Measurements from ENCODE around the gene ADAMTSL2.

GRCh38 chr9:133551446-133551845, 16.9 kb downstream of the ADAMTSL2 start:
- TF ChIP-seq CTCF (IDR thresholded peaks at IDR 0.05; ENCODE audit: low read depth, low read length, missing input control), result no peak
- TF ChIP-seq SP1 (IDR thresholded peaks at IDR 0.05), result no peak
- no peak for TF ChIP-seq RAD21 (IDR thresholded peaks at IDR 0.05)
- TF ChIP-seq GABPA (IDR thresholded peaks at IDR 0.05 in 1 of 2, conservative IDR thresholded peaks at IDR 0.05 in 1 of 2), result no peak
- no peak for TF ChIP-seq YY1 (IDR thresholded peaks at IDR 0.05)
- no peak for TF ChIP-seq MAX (IDR thresholded peaks at IDR 0.05)
- no peak for TF ChIP-seq ATF3 (IDR thresholded peaks at IDR 0.05)
- TF ChIP-seq TAF1 (conservative IDR thresholded peaks at IDR 0.05), result no peak
- no peak for TF ChIP-seq RXRA (IDR thresholded peaks at IDR 0.05)
- no peak for TF ChIP-seq JUND (IDR thresholded peaks at IDR 0.05)
- no peak for TF ChIP-seq EGR1 (IDR thresholded peaks at IDR 0.05; ENCODE audit: low read depth in 2 of 2)
- no peak for TF ChIP-seq FOXA1 (IDR thresholded peaks at IDR 0.05)
- TF ChIP-seq REST (IDR thresholded peaks at IDR 0.05), result no peak
- no peak for TF ChIP-seq NR2F2 (IDR thresholded peaks at IDR 0.05)
